ENCODE results near the gene MAPK9.

DNA sequence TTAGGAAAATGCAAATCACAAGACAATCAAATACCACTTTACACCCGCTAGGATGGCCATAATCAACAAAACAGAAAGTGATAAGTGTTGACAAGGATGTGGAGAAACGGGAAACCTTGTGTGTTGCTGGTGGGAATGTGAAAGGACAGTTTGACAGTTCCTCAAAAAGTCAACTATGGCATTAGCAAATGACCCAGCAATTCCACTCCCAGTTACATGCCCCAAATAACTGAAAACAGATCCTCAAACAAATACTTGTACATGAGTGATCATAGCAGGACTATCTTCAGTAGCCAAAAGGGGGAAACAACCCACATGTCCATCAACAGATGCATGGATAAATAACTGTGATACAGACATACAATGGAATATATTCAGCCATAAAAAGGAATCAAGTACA lies 104.1 kb downstream of the MAPK9 start:
- TF ChIP-seq POLR2AphosphoS5 (IDR thresholded peaks at IDR 0.05; ENCODE audit: control insufficient read depth, insufficient read depth, low read depth, low read length) (no peak), POLR2A (conservative IDR thresholded peaks at IDR 0.05) (no peak), NFYB (IDR thresholded peaks at IDR 0.05; ENCODE audit: extremely low read depth, insufficient read length) (no peak), KLF10 (CRISPR knock-in tag; IDR thresholded peaks at IDR 0.05) (no peak), KLF1 (tag; IDR thresholded peaks at IDR 0.05) (no peak), NR2C1 (IDR thresholded peaks at IDR 0.05) (no peak), NR2C1 (tag; IDR thresholded peaks at IDR 0.05) (no peak), BDP1 (IDR thresholded peaks at IDR 0.05; ENCODE audit: insufficient read depth, insufficient read length) (no peak), IFI16 (CRISPR knock-in tag; IDR thresholded peaks at IDR 0.05) (no peak), CBX5 (IDR thresholded peaks at IDR 0.05; ENCODE audit: borderline replicate concordance, low read depth) (no peak), IRF2 (CRISPR knock-in tag; IDR thresholded peaks at IDR 0.05) (no peak), SIN3A (IDR thresholded peaks at IDR 0.05; ENCODE audit: borderline replicate concordance in 2 of 2, control insufficient read depth in 1 of 2, low read depth in 2 of 2, low read length in 2 of 2) (no peak)
- TF ChIP-seq, protein P1, sequence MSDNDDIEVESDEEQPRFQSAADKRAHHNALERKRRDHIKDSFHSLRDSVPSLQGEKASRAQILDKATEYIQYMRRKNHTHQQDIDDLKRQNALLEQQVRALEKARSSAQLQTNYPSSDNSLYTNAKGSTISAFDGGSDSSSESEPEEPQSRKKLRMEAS (CRISPR knock-in tag; IDR thresholded peaks at IDR 0.05): no peak
- TF ChIP-seq, protein P2, sequence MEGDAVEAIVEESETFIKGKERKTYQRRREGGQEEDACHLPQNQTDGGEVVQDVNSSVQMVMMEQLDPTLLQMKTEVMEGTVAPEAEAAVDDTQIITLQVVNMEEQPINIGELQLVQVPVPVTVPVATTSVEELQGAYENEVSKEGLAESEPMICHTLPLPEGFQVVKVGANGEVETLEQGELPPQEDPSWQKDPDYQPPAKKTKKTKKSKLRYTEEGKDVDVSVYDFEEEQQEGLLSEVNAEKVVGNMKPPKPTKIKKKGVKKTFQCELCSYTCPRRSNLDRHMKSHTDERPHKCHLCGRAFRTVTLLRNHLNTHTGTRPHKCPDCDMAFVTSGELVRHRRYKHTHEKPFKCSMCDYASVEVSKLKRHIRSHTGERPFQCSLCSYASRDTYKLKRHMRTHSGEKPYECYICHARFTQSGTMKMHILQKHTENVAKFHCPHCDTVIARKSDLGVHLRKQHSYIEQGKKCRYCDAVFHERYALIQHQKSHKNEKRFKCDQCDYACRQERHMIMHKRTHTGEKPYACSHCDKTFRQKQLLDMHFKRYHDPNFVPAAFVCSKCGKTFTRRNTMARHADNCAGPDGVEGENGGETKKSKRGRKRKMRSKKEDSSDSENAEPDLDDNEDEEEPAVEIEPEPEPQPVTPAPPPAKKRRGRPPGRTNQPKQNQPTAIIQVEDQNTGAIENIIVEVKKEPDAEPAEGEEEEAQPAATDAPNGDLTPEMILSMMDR (IDR thresholded peaks at IDR 0.05 in 2 of 3, conservative IDR thresholded peaks at IDR 0.05 in 1 of 3; ENCODE audit: insufficient read depth in 2 of 3, low read depth in 1 of 3, low read length in 3 of 3): no peak

Data from K562 (cell line).